Activated naive CD4-positive, alpha-beta T cell treated with anti-CD3 and anti-CD28 coated beads, Interleukin-2, amount 50 U/mL, for 72 hours (primary cell): ENCODE measurements around the gene GSTA2. TPM values are rescaled to one million over a fixed set of nuclear protein-coding genes. Genes with fewer than 3 reads are reported as not detected.
"Not testable (repeated sequence)": the region's sequence is repeated elsewhere in the genome, so short reads cannot be mapped to it uniquely, and the experiment has no call there.

ENCODE experiments used
- ATAC-seq, 2 donors: fragments of 150-1000 bp; cut with Tn5 transposase; 2 replicates each; pipeline ENCODE4 v1.10.0; 2021; ENCODE audit warnings: mild to moderate bottlenecking in 2 of 2, moderate library complexity in 2 of 2
- DNase-seq, 2 donors: peaks; one replicate each; pipeline ENCODE4 v3.0.0; 2021 to 2022; ENCODE audit warnings: low spot score in 2 of 2
- H3K27ac Mint-ChIP-seq, 2 donors: one replicate each; pipeline ENCODE4 v1.8.0; 2022; ENCODE audit warnings: mild to moderate bottlenecking in 2 of 2, mixed read lengths in 2 of 2
- H3K36me3 Mint-ChIP-seq, 2 donors: one replicate each; pipeline ENCODE4 v1.8.0; 2022; ENCODE audit warnings: mixed read lengths in 2 of 2
- H3K9me3 Mint-ChIP-seq, 2 donors: one replicate each; pipeline ENCODE4 v1.8.0; 2022; ENCODE audit warnings: mixed read lengths in 2 of 2
- total RNA-seq, 2 donors: library from RNA; stranded (reverse); gene quantifications; one replicate each; pipeline ENCODE4 v1.2.3, GENCODE V29; 2022

The GSTA2 gene
- total RNA-seq, 2 donors from 2014 or later, result not detected

- not testable (repeated sequence) for H3K9me3 Mint-ChIP-seq, H3K27ac Mint-ChIP-seq, H3K36me3 Mint-ChIP-seq, ATAC-seq, DNase-seq
Measured at GRCh38 chr6:52714761-52715160, 48.5 kb downstream of the GSTA2 start.

DNA sequence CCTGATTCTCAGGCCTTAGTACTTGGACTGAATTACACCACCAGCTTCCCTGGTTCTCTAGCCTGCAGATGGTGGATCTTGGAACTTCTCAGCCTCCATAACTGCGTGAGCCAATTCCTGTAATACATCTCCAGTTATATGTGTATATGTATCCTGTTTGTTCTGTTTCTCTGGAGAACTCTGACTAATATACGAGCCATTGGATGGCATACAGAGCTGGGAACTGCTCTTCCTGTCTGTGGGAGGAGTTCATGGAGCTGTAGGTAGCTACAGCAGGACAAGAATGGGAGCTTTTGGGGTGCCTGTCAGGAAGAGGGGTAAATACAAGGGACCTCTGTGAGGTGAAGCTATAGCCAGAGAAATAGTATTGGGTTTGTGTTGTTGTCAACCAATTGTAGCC lies 51.1 kb downstream of the GSTA2 start:
- ATAC-seq (no peak), DNase-seq (no peak)
- peaks cover 0 to 3% of the 10 kb centered on the region in 2 donors for H3K9me3 Mint-ChIP-seq
- H3K27ac Mint-ChIP-seq, result no peak overlapping the region
- no peaks in the 10 kb centered on the region for H3K36me3 Mint-ChIP-seq

DNA sequence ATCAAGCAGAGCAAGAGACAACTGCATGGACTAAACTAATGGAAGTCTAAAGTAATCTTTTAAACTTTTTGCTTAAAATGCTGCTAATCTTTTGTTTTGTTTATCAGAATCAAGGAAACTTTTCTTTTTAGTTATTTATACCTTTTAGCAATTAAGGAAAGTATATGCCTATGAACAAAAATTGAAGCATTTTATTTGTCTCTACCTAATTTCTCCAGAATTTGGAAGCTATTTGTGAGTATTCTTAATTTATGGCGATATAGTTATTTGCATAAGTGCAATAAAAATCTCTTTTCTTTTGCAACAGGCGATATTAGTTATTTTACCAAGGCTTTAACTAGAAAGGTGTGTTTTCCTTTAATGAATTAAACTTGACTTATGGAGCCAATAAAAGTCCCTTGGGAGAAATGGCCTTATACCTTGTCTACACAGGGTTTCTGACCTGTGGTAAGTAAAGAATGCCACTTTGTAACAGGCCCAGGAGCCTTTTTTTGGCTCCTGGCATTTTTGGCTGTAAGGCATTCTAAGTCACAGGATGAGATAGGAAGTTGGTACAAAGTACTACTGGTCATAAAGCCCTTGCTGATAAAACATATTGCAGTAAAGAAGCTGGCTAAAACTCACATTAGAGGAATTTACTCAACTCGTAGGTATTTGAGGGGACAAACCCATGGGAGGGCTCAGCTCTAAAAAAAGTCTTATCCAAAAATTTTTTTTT lies 55.2 kb downstream of the GSTA2 start:
- ATAC-seq (no peak), DNase-seq (no peak)
- peaks cover 0 to 6% of the 10 kb centered on the region in 2 donors for H3K9me3 Mint-ChIP-seq
- no peak overlapping the region for H3K27ac Mint-ChIP-seq
- H3K36me3 Mint-ChIP-seq, result no peaks in the 10 kb centered on the region

DNA sequence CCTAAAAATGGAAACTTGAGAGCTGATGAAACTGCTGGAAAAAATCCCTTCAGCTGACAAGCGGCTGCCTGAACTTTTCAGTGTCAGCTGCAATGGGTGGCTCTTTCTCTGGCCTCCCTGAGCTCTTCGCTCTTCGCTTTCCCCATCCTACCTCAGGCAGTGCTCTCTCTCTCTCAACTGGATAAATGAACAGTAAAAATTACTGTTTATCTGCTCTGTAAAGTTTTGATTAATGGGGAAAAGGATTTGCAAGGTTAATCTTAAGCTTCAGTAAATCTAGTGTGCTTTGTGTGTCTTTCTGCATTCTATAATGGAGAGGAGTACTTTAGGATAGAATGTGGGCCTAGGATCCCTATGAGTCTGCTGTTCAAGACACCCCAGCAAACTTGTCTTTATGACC lies 57.3 kb downstream of the GSTA2 start:
- ATAC-seq, result no peak
- H3K36me3 Mint-ChIP-seq, result no peaks in the 10 kb centered on the region

GRCh38 chr6:52704781-52705502 lies 58.3 kb downstream of the GSTA2 start:
- not testable (repeated sequence) for ATAC-seq, H3K36me3 Mint-ChIP-seq, DNase-seq, H3K27ac Mint-ChIP-seq, H3K9me3 Mint-ChIP-seq

More for the DNA sequence above, 57.3 kb downstream of the GSTA2 start:
- Mint-ChIP-seq H3K9me3 (peaks cover 0 to 6% of the 10 kb centered on the region in 2 donors), H3K27ac (no peak overlapping the region)
- DNase-seq, result no peak

DNA sequence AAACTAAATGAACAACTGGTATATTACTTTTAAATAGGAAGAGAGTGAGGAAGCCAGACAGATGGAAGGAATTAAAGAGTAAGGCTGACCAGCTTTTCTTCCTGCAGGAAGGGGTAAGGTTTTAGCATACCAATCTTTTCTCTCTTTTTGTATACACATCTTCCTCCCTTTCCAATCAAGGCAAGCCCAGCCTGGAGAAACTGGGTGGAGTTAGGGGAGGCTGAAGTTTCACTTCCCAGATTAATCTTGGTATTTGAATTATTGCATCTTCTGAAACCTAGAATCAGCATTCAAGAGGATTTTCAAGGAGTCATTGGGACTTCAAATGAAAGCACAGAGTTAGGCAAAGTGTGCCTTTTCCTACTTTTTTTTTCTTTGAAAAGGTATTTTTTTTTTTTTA lies 59.2 kb downstream of the GSTA2 start:
- Mint-ChIP-seq H3K36me3 (no peaks in the 10 kb centered on the region), H3K9me3 (peaks cover 0 to 6% of the 10 kb centered on the region in 2 donors), H3K27ac (no peak overlapping the region)
- ATAC-seq, result no peak
- DNase-seq, result no peak

Other genes with a start within 250 kb of the GSTA2 start
- 1 to 10 TPM; 3.2 to 3.8 TPM for gene TRAM2, start 186.4 kb downstream of the GSTA2 start, total RNA-seq
- 10 to 100 TPM; 12.1 to 18.1 TPM for gene TMEM14A, start 92.4 kb downstream of the GSTA2 start, total RNA-seq
- not detected for gene GSTA1, start 40.3 kb upstream of the GSTA2 start, total RNA-seq
- gene GSTA5, start 77.3 kb upstream of the GSTA2 start, total RNA-seq, result not detected
- not detected for gene GSTA3, start 146.2 kb upstream of the GSTA2 start, total RNA-seq
- gene GSTA4, start 231.8 kb upstream of the GSTA2 start, total RNA-seq, result 1 to 10 TPM; 3.0 to 7.9 TPM